Gastrocnemius medialis (tissue), 4 donors: Measurements from ENCODE around the gene RASGEF1B.

Experiments used
- POLR2A ChIP-seq, 2 donors: fragments of 450-650 bp; IDR thresholded peaks; one replicate each; pipeline ENCODE4 v1.6.1; 2017; ENCODE audit warnings: antibody characterized with exemption in 2 of 2, mild to moderate bottlenecking in 2 of 2, moderate library complexity in 2 of 2
- TF ChIP-seq, protein P1 (sequence below), 5 experiments: fragments of 450-650 bp in 3 of 5; fragments of 200-600 bp in 2 of 5; sonication (generic) in 2 of 5; IDR thresholded peaks in 4 of 5; conservative IDR thresholded peaks in 1 of 5; 1 replicate in 4 of 5; 2 replicates in 1 of 5; pipeline ENCODE4 v1.5.1; 2016 to 2019; ENCODE audit warnings: antibody characterized with exemption in 5 of 5, mild to moderate bottlenecking in 3 of 5, moderate library complexity in 3 of 5

- no peak for TF ChIP-seq POLR2A (IDR thresholded peaks at IDR 0.05)
- TF ChIP-seq, protein P1, sequence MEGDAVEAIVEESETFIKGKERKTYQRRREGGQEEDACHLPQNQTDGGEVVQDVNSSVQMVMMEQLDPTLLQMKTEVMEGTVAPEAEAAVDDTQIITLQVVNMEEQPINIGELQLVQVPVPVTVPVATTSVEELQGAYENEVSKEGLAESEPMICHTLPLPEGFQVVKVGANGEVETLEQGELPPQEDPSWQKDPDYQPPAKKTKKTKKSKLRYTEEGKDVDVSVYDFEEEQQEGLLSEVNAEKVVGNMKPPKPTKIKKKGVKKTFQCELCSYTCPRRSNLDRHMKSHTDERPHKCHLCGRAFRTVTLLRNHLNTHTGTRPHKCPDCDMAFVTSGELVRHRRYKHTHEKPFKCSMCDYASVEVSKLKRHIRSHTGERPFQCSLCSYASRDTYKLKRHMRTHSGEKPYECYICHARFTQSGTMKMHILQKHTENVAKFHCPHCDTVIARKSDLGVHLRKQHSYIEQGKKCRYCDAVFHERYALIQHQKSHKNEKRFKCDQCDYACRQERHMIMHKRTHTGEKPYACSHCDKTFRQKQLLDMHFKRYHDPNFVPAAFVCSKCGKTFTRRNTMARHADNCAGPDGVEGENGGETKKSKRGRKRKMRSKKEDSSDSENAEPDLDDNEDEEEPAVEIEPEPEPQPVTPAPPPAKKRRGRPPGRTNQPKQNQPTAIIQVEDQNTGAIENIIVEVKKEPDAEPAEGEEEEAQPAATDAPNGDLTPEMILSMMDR (IDR thresholded peaks at IDR 0.05 in 4 of 5, conservative IDR thresholded peaks at IDR 0.05 in 1 of 5): no peak
Observed at GRCh38 chr4:81418572-81418971, 53.1 kb downstream of the RASGEF1B start.
